ENCODE data around the gene NR4A1.
A peak's percentile ranks its signal among the peaks of the same experiment; 100 is the strongest.

The NR4A1 gene

DNA sequence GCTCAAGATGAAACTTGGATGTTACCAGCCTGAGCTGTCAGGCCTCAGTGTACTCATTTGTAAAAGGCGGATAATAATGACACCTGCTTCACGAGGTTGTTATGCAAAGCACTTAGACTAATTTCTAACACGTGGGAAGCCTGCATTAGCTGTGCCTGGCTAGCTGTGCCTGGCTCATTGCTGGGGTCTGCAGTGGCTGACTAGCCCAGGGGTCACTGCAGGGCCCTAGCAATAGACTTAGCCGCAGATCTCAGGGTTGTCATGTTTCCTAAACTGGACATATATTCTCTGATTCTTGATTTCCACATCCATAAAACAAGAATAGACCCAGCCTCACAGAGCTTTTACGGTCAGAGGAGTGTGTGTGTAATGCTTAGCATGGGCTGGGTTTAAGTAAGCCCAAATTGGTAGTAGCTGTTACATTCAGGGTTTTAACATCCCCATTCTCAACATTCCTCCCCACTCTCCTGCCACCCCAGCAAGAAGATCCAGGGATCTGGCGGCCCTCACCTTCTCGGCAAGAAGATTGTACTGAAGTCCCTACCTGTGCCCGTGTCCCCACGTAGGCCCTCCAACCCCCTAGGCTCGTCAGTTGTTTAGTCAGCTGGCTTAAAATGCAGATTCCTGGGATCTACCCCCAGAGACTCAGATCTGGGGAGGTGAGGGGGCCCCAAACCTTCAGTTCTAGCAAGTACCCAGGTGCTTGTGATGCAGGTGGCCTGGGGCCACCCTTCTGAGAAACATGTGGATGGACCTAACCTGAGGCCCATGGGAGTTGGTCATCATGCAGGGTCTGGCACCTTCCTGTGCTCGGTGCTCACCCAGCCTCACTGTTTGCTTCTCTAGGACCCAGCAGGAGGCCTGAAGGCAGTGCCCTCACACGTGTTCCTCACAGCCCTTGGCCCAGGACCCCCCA, 8.6 kb downstream of the NR4A1 start:
- peak; percentile 53 for DNase-seq

GRCh38 chr12:52060498-52061177, 9.4 kb downstream of the NR4A1 start:
- no peak for DNase-seq

GRCh38 chr12:52061470-52062166, 10.4 kb downstream of the NR4A1 start:
- peak; percentile 47 for DNase-seq

- DNase-seq, result no peak
Observed at GRCh38 chr12:52062167-52063081, 11.2 kb downstream of the NR4A1 start.

DNA sequence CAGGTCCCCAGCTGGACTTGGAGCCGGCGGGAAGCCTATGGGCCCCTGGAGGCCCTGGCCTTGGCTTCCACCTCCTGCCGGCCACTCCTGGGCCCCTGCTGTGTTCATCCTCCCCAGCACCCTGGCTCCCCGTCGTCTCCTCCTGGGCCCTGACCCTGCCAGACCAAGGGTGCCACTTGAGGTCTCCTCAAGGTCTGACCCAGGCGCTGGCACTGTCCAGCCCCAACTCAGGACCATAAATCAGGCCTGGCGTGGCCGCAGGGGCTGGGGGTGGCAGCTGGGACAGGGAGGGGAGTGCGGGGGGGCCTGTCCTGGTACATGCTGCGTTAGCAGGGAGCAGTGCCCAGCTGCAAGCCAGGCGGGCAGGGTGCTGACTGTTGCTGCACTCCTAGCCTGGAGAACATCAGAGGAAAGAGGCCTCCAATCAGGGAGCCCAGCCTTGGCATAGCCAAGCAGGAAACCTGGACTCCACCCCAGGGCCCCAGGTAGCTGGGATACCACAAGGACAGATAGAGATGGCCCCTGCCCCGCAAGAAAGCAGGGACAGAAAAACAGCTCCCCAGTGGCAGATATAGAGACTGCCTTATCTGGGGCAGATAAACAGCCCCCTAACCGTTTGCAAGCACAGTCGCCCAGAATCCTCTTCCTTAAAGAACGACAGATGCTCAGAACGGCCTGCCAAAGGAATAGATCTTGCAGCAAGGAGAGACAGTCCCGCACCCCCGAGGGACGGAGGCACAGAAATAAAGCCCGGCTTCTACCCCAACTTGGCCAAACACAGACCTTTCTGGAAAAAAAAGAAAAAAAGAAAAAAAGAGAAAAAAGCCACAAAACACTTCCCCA, 12.1 kb downstream of the NR4A1 start:
- DNase-seq, result no peak

GRCh38 chr12:52063981-52064649, 12.9 kb downstream of the NR4A1 start:
- no peak for DNase-seq

DNA sequence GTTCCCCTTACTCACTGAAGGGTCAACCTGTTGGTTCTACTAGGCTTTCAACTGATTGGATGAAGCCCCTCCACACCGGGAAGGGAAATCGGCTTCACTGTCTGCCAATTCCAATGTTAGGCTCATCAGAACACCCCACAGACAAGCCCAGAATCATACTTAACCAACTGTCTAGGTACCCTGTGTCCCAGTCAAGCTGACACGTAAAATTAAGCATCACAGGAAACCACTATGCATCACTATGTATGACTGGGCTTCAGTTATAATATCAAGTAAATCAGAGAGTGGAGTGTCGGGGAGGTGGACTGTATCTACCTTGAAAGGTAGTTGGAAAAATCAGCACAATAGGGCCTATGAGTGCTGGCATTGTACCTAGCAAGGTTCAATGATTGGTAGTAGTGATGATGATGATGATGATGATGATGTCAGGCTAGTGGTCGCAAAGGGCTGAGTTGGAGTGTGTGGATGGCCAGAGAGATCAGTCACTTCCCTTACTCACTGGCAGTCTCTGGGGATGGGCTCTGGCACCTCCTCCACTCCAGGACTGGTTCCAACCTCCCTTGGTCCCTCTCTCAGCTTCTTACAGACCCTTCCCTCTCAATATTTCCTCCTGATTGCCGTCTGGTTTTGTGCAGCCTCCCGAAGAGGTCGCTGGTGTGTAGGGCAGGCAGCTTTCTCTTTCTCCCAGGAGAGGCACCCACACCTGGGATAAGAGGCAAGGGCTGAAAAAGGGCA, 15.3 kb downstream of the NR4A1 start:
- DNase-seq, result no peak

DNA sequence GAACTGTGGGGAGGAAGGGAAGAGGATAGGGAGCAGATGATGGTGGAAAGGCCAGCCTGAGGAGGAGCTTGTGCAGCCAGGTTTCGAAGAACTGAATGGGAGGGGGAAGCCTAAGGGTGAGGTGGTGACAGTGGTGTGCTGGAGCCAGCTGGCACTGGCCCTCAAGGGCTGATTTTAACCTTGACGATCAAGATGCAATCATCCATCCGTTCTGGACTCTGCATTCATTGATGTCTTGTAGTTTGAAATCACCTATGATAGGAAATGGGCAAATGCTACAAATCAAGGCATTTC, 15.8 kb downstream of the NR4A1 start:
- no peak for DNase-seq

- DNase-seq, result peak; percentile 95
Observed at GRCh38 chr12:52069327-52070184, 18.3 kb downstream of the NR4A1 start, which contains the start of gene ATG101. Gene ATG101, plus strand, starts transcription at chr12:52069978. Its CDS starts 3,673 bp downstream, at chr12:52073651.

DNA sequence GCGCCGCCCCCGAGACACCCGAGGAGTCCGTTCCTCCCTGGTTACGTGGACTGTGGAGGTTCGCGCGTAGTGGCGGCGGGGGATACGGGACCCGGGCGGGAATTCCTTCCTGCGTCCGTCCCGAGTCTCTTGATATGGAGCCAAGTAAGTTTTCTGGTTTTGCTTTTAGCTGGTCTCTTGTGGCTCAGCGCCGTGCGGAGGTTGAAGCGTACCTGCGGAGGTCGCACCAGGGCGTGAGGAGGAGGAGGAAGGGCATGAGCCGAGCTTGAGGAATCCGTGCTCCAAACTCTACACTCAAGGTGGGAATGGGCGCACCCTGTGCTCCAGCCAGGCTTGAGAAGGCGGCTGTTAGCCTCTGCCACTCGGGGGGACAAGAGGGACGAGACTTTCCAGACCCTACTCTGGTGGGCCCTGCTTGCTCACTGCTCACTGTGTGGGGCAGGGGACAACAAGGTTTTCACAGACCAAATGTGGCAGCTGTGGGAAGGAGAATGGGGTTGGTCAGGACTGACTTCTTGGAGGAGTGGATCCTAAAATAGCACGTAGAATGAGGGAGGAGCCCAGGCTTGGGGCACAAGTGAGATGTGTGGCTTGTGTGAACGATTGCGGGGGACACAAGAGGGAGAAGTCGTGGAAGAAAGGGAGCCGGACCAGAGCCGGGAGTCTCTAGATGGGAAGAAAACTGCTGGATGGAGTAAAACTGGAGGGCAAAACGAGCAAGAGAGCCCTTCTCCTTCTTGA, 19.1 kb downstream of the NR4A1 start:
- no peak for DNase-seq

- DNase-seq, result peak; percentile 53
Observed at GRCh38 chr12:52073531-52074381, 22.5 kb downstream of the NR4A1 start.

GRCh38 chr12:52074971-52075724, 23.9 kb downstream of the NR4A1 start:
- DNase-seq, result no peak

DNA sequence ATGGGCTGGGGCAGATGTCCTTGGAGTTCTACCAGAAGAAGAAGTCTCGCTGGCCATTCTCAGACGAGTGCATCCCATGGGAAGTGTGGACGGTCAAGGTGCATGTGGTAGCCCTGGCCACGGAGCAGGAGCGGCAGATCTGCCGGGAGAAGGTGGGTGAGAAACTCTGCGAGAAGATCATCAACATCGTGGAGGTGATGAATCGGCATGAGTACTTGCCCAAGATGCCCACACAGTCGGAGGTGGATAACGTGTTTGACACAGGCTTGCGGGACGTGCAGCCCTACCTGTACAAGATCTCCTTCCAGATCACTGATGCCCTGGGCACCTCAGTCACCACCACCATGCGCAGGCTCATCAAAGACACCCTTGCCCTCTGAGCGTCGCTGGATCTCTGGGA, 25.6 kb downstream of the NR4A1 start:
- no peak for DNase-seq

- DNase-seq, result no peak
Observed at GRCh38 chr12:52078276-52078675, 27.0 kb downstream of the NR4A1 start.

- DNase-seq, result peak; percentile 50
Observed at GRCh38 chr12:52079576-52080402, 28.5 kb downstream of the NR4A1 start, which contains the start of gene SMIM41. Gene SMIM41, plus strand, starts transcription at chr12:52079704. Its CDS starts 76 bp downstream, at chr12:52079780.
